Central memory CD8-positive, alpha-beta T cell (primary cell): ENCODE data around the gene CDA.

Experiments
- ATAC-seq: fragments of 150-1000 bp; cut with Tn5 transposase; replicated peaks from 2 replicates; pipeline ENCODE4 v1.10.0; 2022; ENCODE audit warnings: mild to moderate bottlenecking, moderate FRiP score, moderate number of reproducible peaks; ENCODE audit not compliant: poor library complexity, severe bottlenecking; ENCODE audit errors: extremely low read depth
- DNase-seq, 2 donors: peaks; one replicate each; pipeline ENCODE4 v3.0.0; 2021; ENCODE audit warnings: low spot score in 2 of 2
- H3K27ac Mint-ChIP-seq: one replicate; pipeline ENCODE4 v1.8.0; 2022; ENCODE audit warnings: low read depth, mild to moderate bottlenecking, moderate library complexity, mixed read lengths
- H3K27me3 Mint-ChIP-seq: one replicate; pipeline ENCODE4 v1.8.0; 2022; ENCODE audit warnings: mixed read lengths
- H3K36me3 Mint-ChIP-seq: one replicate; pipeline ENCODE4 v1.8.0; 2022; ENCODE audit warnings: mild to moderate bottlenecking, moderate library complexity, mixed read lengths; ENCODE audit not compliant: insufficient read depth
- H3K4me1 Mint-ChIP-seq: one replicate; pipeline ENCODE4 v1.8.0; 2022; ENCODE audit warnings: mixed read lengths
- H3K4me3 Mint-ChIP-seq: one replicate; pipeline ENCODE4 v1.8.0; 2022; ENCODE audit warnings: mild to moderate bottlenecking, moderate library complexity, mixed read lengths
- H3K9me3 Mint-ChIP-seq: one replicate; pipeline ENCODE4 v1.8.0; 2022; ENCODE audit warnings: mixed read lengths

CDA gene

GRCh38 chr1:20648946-20649345 is 60.0 kb downstream of the CDA start:
- H3K27ac Mint-ChIP-seq = no peak overlapping the region
- peaks cover 47% of the 10 kb centered on the region for H3K36me3 Mint-ChIP-seq
- H3K4me3 Mint-ChIP-seq = no peak overlapping the region

DNA sequence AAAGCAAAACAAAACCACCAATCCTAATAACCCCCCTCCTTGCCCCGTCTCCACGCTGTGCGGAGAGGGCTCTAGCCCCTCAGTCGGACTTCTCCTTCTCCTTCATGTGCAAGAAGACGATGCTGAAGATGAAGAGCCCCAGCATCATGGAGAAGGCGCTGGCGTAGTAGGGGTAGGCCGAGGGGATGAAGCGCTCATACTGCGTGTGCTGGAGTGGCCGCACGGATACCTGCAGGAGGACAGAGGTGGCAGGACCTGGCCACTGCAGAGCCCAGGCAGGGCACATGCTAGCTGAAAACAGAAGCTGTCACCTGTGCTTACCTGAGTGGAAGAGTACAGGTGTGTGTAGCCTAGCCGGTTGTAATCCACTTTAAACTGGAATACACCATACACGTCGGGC is 63.4 kb downstream of the CDA start:
- Mint-ChIP-seq H3K36me3 (peaks cover 66% of the 10 kb centered on the region), H3K27ac (no peak overlapping the region), H3K4me3 (no peak overlapping the region), H3K9me3 (no peaks in the 10 kb centered on the region), H3K27me3 (no peaks in the 10 kb centered on the region), H3K4me1 (peaks cover 11% of the 10 kb centered on the region)
- DNase-seq (no peak), ATAC-seq (no peak)

More at GRCh38 chr1:20648946-20649345, 60.0 kb downstream of the CDA start:
- H3K9me3 Mint-ChIP-seq = no peaks in the 10 kb centered on the region
- H3K27me3 Mint-ChIP-seq = no peaks in the 10 kb centered on the region
- DNase-seq (no peak), ATAC-seq (no peak)
- no peaks in the 10 kb centered on the region for H3K4me1 Mint-ChIP-seq

DNA sequence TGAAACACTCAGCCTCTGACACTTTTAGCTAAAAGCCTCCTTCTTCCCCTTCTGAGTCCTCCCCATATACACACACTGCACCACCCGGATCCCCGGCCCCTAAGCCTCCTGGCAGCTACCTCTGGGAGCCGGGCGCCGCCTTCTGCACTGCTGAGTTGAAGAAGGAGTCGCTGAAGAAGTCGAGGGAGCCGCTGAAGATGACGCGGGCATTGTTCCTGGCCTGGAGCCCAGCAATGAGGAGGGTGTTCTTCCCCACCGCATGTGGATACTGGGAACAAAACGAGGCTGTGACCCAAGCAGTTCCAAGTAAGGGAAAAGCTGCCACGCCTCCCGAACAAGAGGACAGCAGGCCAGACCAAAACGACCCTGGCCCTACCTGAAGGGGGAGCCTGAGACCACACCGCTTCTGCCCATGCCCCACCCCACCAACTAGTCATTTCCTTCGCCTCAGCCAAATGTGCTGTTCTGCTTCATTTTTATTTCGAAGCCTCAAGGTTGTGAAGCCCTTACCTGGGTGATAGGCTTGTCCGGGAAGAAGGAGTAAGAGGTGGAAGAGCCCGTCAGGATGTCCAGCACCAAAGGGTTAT is 65.3 kb downstream of the CDA start:
- DNase-seq (no peak), ATAC-seq (no peak)
- Mint-ChIP-seq H3K4me1 (peaks cover 15% of the 10 kb centered on the region), H3K36me3 (peaks cover 75% of the 10 kb centered on the region), H3K27me3 (no peaks in the 10 kb centered on the region), H3K27ac (no peak overlapping the region), H3K9me3 (no peaks in the 10 kb centered on the region), H3K4me3 (no peak overlapping the region)

GRCh38 chr1:20657024-20657423 is 68.1 kb downstream of the CDA start:
- Mint-ChIP-seq H3K9me3 (no peaks in the 10 kb centered on the region), H3K27ac (peak overlapping the region; percentile 72), H3K36me3 (peaks cover 63% of the 10 kb centered on the region), H3K27me3 (no peaks in the 10 kb centered on the region), H3K4me1 (peaks cover 42% of the 10 kb centered on the region), H3K4me3 (no peak overlapping the region)
- ATAC-seq (no peak), DNase-seq (no peak)

DNA sequence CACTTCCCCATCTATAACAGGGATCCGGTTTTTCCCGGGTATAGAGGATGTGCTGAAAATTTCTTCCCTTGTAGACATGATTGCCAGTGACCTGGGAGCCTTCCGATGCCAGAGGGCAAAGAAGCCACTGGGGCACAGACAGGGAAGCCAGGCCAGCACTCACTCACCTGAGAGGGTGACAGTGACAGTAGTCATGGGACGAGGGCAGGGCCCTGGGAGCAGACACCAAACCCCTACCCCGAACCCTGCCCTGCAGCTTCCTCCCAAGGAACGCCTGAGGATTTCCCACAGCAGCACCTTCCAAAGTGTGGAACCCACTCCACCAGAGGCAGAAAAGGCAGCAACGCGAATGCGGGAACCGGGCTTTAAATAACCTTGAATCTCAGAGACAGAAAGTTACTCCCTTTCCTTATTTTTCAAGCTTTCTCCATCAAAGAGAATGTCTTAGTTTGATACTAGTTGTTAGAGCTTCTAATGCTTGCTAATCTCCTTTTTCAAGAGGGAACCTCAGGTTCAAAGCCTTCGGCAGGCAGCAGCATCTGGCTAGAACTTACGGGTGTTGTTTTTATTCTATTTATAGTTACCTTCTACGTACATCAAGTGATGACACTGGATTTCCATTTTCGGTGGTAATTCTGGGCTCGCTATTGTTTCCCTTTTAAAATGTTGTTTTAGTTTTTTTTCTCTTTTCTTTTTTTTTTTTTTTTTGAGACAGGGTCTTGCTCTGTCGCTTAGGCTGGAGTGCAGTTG is 69.4 kb downstream of the CDA start:
- ATAC-seq = no peak
- peaks cover 52% of the 10 kb centered on the region for H3K36me3 Mint-ChIP-seq
- H3K4me1 Mint-ChIP-seq = peaks cover 52% of the 10 kb centered on the region
- H3K4me3 Mint-ChIP-seq = no peak overlapping the region
- no peak overlapping the region for H3K27ac Mint-ChIP-seq
- H3K9me3 Mint-ChIP-seq = no peaks in the 10 kb centered on the region
- H3K27me3 Mint-ChIP-seq = no peaks in the 10 kb centered on the region
- no peak for DNase-seq

DNA sequence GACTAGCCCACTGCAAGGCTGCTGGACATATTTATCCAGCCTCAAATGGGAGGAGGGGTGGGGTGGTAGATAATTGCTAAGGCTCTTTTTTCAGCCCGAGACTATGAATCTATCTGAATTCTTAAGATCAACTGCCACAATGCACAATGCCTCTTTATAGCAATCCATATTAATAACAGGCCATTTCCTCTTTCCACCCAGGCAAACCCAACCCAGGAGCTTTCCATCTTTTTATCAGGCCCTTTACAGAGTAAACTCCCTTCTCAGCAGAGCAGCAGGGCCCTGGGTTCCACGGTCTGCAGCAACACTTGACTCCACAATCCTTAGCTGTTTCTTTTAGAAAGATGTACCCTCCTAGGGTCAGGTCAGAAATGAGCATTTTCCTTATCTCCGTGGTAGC is 71.5 kb downstream of the CDA start:
- DNase-seq (no peak), ATAC-seq (no peak)
- Mint-ChIP-seq H3K27ac (peak overlapping the region; percentile 96), H3K36me3 (peaks cover 35% of the 10 kb centered on the region), H3K4me1 (peaks cover 52% of the 10 kb centered on the region), H3K9me3 (no peaks in the 10 kb centered on the region), H3K27me3 (no peaks in the 10 kb centered on the region), H3K4me3 (peak overlapping the region; percentile 99)

DNA sequence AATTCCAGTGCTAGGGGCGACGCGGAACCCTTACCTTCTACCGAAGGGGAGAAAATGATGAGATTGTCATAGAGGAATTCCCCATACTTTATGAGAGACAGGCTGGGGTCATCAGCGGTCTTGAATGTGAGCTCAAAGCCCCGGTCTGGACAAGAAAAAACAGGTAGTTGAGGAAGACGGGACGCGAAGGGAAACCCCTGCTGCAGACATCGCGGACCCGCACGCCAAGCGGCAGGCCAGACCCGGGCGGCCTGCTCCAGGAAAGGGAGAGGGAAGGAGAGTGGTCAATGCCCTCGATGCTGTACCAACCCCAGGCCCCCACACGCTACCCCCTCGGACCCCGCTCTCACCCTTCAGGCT is 71.9 kb downstream of the CDA start:
- no peaks in the 10 kb centered on the region for H3K9me3 Mint-ChIP-seq
- peaks cover 52% of the 10 kb centered on the region for H3K4me1 Mint-ChIP-seq
- no peak for DNase-seq
- H3K27me3 Mint-ChIP-seq = no peaks in the 10 kb centered on the region
- peaks cover 31% of the 10 kb centered on the region for H3K36me3 Mint-ChIP-seq
- H3K4me3 Mint-ChIP-seq = peak overlapping the region; percentile 99
- peak overlapping the region; percentile 96 for H3K27ac Mint-ChIP-seq
- ATAC-seq = peak; percentile 10

GRCh38 chr1:20661207-20662109 is 72.6 kb downstream of the CDA start, which contains the start of gene DDOST:
Gene DDOST (minus strand): TSS chr1:20661369. CDS start chr1:20661350, 19 bp downstream.
- peak within 1 kb of the TSS; percentile 96 for H3K27ac Mint-ChIP-seq
- H3K4me1 Mint-ChIP-seq = peaks cover 50% of the 10 kb centered on the region
- ATAC-seq = peak; percentile 99

DNA sequence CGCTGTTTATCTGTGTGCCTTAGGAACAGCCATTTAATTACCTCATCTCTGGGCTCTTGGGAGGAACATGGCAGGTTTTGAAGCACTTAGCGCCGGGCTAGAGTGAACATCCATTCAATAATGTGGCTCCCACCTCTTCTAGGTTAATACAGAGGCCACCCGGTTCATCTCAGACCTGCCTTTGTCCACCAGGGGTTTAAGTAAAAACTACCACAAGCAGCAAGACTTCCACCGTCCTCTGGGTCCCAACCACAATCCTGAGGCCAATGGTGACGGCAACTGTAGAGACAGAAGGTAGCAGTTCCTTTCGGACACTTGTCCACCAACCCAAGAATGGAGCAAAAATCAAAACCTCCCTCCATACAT is 73.2 kb downstream of the CDA start:
- peak overlapping the region; percentile 96 for H3K27ac Mint-ChIP-seq
- H3K36me3 Mint-ChIP-seq = peaks cover 22% of the 10 kb centered on the region
- DNase-seq = no peak
- peak overlapping the region; percentile 99 for H3K4me3 Mint-ChIP-seq
- ATAC-seq = no peak
- no peaks in the 10 kb centered on the region for H3K9me3 Mint-ChIP-seq
- H3K27me3 Mint-ChIP-seq = no peaks in the 10 kb centered on the region
- peaks cover 43% of the 10 kb centered on the region for H3K4me1 Mint-ChIP-seq

More at GRCh38 chr1:20661207-20662109, 72.6 kb downstream of the CDA start, which contains the start of gene DDOST:
- no peaks in the 10 kb centered on the region for H3K27me3 Mint-ChIP-seq
- peak; percentile 82 to 88 for DNase-seq
- H3K36me3 Mint-ChIP-seq = peaks cover 27% of the 10 kb centered on the region
- peak within 1 kb of the TSS; percentile 99 for H3K4me3 Mint-ChIP-seq
- H3K9me3 Mint-ChIP-seq = no peaks in the 10 kb centered on the region

DNA sequence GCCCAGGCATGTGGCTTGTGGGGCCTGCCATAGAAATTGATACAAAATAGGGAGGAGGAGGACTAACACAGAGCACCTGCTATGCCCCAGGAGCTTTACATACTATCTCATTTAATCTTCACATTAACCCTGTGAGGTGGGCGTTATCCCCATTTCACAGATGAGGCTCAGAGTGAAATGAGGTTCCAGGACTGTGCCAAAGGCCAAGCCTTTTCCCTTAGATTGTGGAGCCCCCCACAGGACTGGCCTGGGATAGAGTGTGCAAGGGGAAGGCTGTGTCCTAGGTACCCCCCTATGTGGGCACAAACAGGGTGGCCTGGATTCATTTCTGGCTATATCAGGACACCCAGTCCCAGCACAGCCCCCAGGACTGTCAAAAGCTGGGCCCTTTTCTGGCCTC is 74.5 kb downstream of the CDA start:
- H3K4me1 Mint-ChIP-seq = peaks cover 40% of the 10 kb centered on the region
- H3K27ac Mint-ChIP-seq = no peak overlapping the region
- peaks cover 18% of the 10 kb centered on the region for H3K36me3 Mint-ChIP-seq
- H3K4me3 Mint-ChIP-seq = peak overlapping the region; percentile 99
- DNase-seq = no peak
- no peaks in the 10 kb centered on the region for H3K9me3 Mint-ChIP-seq
- no peak for ATAC-seq
- no peaks in the 10 kb centered on the region for H3K27me3 Mint-ChIP-seq

DNA sequence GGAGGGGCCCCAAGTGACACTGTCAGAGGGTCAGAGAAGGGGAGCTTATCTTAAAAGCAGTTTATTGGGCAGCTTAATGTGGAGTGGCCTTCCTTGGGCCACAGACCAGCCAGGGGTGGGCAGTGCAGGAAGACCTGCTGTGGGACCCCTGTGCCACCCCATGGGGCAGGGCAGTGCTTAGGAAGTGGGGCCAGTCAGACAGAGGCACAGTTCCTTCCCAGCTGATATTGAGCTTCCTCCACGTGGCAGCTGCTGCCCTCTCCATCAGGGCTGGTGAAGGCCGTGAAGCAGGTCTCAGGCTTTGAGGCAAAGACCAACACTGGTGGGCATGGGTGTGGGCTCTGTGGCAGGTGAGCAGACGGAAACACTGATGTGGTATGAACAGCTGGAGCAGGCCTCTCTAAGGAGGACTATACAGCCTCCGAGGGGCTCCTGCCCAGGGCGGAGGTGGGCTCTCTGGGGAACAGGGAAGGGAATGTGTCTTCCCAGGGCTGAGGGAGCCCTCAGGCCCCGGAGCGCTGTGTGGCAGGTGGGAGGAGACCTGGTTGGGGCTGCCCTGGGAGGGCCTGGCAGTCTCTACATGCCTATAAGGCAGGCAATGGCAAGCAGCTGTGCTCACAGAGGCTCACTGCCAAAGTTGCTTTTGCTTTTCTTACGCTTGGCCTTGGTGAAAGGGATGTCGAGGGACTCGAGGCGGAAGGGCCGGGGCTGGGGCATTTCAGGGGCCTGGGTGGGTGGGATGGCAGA is 75.2 kb downstream of the CDA start:
- ATAC-seq (no peak), DNase-seq (no peak)
- H3K9me3 Mint-ChIP-seq = no peaks in the 10 kb centered on the region
- H3K36me3 Mint-ChIP-seq = peaks cover 12% of the 10 kb centered on the region
- H3K4me3 Mint-ChIP-seq = no peak overlapping the region
- H3K27ac Mint-ChIP-seq = no peak overlapping the region
- peaks cover 37% of the 10 kb centered on the region for H3K4me1 Mint-ChIP-seq
- no peaks in the 10 kb centered on the region for H3K27me3 Mint-ChIP-seq

GRCh38 chr1:20665726-20666125 is 76.8 kb downstream of the CDA start:
- H3K27me3 Mint-ChIP-seq = no peaks in the 10 kb centered on the region
- peaks cover 21% of the 10 kb centered on the region for H3K4me1 Mint-ChIP-seq
- DNase-seq = no peak
- no peak overlapping the region for H3K27ac Mint-ChIP-seq
- no peak for ATAC-seq
- H3K36me3 Mint-ChIP-seq = peaks cover 9% of the 10 kb centered on the region
- no peak overlapping the region for H3K4me3 Mint-ChIP-seq
- no peaks in the 10 kb centered on the region for H3K9me3 Mint-ChIP-seq
